Measurements from ENCODE around the gene SGSM2.

SGSM2 gene

GRCh38 chr17:2346475-2346874 lies 9.2 kb downstream of the SGSM2 start (continued):
- TF ChIP-seq CSRNP3 (CRISPR knock-in tag; IDR thresholded peaks at IDR 0.05) (no peak), ZNF8 (CRISPR knock-in tag; IDR thresholded peaks at IDR 0.05) (no peak), ZNF565 (CRISPR knock-in tag; conservative IDR thresholded peaks at IDR 0.05; ENCODE audit: low read depth) (no peak), ZNF70 (CRISPR knock-in tag; IDR thresholded peaks at IDR 0.05) (no peak), ZC3H10 (CRISPR knock-in tag; IDR thresholded peaks at IDR 0.05) (no peak), PATZ1 (CRISPR knock-in tag; IDR thresholded peaks at IDR 0.05; ENCODE audit: borderline replicate concordance) (no peak), POU6F1 (CRISPR knock-in tag; IDR thresholded peaks at IDR 0.05; ENCODE audit: borderline replicate concordance, low read depth) (no peak), OSR1 (CRISPR knock-in tag; IDR thresholded peaks at IDR 0.05) (no peak), ZFP30 (CRISPR knock-in tag; IDR thresholded peaks at IDR 0.05) (no peak), ESRRG (CRISPR knock-in tag; IDR thresholded peaks at IDR 0.05) (no peak), GLIS3 (CRISPR knock-in tag; IDR thresholded peaks at IDR 0.05) (no peak)

GRCh38 chr17:2347805-2348685 lies 10.7 kb downstream of the SGSM2 start:
- peak; percentile 97 for ATAC-seq
- no peak for TF ChIP-seq ZFP30 (CRISPR knock-in tag; IDR thresholded peaks at IDR 0.05)

GRCh38 chr17:2351269-2351668 lies 14.0 kb downstream of the SGSM2 start:
- ATAC-seq = no peak

More at GRCh38 chr17:2351269-2351668, 14.0 kb downstream of the SGSM2 start:
- TF ChIP-seq CSDC2 (CRISPR knock-in tag; IDR thresholded peaks at IDR 0.05) = no peak
- TF ChIP-seq PATZ1 (CRISPR knock-in tag; IDR thresholded peaks at IDR 0.05; ENCODE audit: borderline replicate concordance) = no peak
- TF ChIP-seq ZFP30 (CRISPR knock-in tag; IDR thresholded peaks at IDR 0.05) = no peak
- no peak for TF ChIP-seq CREB5 (CRISPR knock-in tag; IDR thresholded peaks at IDR 0.05; ENCODE audit: low read depth)
- TF ChIP-seq CSRNP3 (CRISPR knock-in tag; IDR thresholded peaks at IDR 0.05) = no peak
- no peak for TF ChIP-seq BACH2 (CRISPR knock-in tag; IDR thresholded peaks at IDR 0.05; ENCODE audit: borderline replicate concordance)
- no peak for TF ChIP-seq ZNF565 (CRISPR knock-in tag; conservative IDR thresholded peaks at IDR 0.05; ENCODE audit: low read depth)
- TF ChIP-seq ZNF8 (CRISPR knock-in tag; IDR thresholded peaks at IDR 0.05) = no peak
- no peak for TF ChIP-seq TSHZ2 (CRISPR knock-in tag; IDR thresholded peaks at IDR 0.05)
